ENCODE results near the gene PRKG1.

The PRKG1 gene

DNA sequence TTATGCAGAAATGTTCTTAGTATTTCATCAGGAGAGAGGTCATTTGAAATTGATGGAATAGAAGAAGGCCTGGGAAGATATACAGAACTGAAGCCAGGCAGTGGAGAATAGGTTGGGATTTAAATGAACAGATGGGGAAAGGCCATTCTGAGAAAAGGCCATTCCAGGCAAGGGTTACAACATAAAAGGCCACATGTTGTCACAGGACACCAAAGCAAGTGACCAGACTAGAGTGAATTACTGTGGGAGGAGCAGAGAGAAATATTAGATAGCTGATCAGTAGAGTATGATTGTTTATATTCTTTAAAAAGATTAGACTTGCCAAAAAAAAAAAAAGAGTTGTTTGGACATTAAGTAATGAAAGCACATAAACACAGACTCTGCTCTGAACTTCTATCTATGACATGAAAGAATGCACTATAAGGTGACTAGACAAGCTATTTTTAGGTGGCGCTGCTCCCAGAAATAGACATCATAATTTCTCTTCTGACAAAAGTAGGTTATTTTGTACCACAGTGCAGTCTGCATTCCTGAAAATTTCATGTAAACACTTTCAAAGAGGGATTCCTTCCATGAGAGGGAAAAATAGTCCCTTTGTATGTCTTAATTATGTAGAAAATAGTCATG, 1184.6 kb downstream of the PRKG1 start:
- no peak for DNase-seq (ENCODE audit: low read depth in 2 of 2)

DNA sequence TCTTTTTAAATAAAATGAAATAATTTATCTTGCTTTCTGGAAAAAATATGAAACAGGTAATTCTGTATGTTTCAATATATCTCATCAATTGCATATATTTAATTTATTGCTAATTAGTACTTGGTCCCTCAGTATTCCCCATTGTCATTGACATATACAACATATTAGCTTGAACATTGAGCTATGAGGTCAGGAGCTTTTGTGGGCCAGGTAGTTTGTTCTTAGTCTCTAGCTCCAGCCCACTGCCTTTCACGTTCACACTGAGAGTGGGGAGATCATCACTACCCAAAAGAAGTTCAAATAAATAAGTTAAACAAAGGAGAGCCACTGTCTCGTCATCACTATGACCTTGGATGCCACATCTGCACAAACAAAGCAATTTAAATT, 1185.1 kb downstream of the PRKG1 start:
- DNase-seq (ENCODE audit: low read depth in 2 of 2) = no peak

DNA sequence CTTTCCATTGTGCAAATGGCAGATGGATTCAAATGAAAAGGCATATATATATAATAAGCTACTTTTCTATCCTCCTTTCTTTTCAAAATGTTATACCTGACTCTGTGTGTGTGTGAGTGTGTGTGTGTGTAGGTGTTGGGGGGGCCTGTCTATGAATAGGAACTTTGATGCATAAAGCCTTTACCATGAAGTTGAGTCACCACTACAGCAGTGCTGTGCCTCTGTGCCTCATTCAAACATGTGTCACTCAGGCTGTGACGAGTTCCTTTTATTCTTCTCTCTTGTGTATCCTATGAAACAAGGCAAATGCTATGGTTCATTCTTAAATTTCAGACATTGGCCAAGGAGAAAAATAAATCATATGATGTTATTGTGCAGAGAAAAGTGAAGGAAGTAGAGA, 1187.1 kb downstream of the PRKG1 start:
- DNase-seq (ENCODE audit: low read depth in 2 of 2) = no peak

DNA sequence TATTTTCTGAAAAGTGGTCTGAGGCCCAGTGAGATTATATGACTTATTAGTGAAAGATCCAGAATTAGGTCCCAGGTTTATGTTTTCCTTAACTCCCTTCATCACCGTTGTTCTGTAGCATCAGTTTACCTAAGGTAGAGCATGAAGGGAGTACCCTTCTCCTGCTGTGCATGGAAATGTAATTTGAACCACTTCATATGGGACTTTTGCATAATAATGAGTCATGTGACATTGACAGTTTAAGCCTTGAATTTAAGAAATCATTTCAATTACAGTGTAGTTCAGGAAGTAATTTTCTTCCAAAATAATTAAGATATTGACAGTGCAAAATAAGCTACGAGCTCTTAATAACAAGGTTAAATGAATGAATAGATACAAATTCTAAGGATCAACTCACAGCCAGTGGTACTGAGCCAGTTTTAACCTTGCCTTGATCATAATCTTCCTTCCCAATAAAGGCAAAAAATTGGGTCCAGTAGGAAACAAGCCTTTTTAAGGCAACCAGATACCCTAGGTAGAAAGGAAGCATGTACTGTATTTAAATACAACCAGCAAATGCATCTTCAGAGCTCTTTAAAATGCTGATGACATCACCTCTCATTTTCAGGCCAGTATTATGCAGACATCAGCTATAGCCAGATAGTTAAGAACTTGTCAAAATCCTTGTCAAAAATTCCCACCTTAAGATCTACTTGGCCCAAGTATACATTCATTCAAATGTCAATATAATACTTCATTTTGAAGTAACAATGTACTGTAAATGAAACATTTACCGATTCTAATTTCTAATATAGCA, 1191.0 kb downstream of the PRKG1 start:
- DNase-seq (ENCODE audit: low read depth in 2 of 2) = no peak

DNA sequence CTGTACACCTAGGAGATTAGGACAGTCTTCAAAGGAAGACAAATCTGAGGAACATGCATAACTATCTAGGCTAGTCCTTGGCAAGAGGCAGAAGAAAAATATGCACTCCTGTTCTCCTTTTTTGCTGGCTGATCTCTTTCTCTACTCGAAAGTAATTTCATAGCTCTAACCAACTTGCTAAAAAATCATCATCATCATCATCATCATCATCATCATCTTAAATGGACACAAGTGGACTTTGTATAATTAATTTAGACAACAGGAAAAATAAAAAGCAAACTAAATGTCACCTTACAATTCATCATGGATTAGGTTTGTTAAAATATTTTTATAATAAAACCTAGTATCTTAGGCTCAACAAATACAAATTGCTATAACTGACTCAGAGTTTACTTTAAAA, 1192.6 kb downstream of the PRKG1 start:
- no peak for DNase-seq (ENCODE audit: low read depth in 2 of 2)

DNA sequence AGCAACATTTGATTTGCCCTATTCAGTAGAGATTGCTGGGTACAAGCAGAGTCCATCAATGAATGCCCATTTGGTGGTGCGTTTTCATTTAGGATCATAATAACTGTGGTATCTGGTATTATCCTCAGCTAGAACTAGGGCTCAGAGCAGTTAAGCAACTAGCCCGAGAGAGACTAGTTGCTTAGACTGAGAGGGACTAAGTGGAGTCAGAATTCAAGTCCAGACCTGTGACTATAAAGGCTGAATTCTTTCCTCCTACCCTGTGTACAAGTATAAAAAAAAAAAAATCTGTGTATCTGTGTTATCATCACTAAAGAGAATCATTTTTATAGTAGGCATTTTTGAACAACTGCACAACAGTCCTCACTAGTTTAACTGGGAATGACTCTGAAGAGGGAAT, 1194.5 kb downstream of the PRKG1 start:
- no peak for DNase-seq (ENCODE audit: low read depth in 2 of 2)

DNA sequence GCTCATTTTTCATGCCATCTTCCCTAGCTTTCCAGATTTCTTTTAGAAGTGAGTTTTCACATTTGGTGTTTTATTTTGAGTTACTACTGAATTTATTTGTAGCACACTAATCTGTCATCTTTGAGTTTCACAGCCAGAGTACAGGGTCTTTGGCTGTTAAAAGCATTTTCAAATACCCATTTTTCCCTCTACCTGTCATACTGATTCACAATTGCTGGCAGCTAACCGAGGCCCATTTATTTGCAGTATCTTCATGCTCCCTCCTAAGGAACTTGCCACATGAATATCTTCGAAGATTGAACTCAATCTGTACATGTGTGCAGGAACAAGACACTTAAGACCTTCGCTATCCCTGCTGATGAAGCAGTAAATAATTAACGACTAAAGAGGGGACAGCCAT, 1194.9 kb downstream of the PRKG1 start:
- DNase-seq (ENCODE audit: low read depth in 2 of 2) = no peak

DNA sequence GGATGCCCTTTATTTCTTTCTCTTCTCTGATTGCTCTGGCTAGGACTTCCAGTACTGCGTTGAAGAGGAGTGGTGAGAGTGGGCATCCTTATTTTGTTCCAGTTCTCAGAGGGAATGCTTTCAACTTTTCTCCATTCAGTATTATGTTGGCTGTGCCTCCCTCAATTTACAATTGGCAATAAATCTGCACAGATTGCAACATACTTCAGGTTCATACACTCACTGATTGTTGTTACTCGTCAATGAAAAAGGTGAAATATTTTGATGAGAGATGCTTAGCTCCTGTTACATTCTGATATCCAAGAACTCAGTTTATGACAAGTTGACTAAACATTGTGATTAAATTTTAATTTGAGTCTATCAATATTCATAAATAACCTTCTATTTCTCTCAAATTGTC, 1201.9 kb downstream of the PRKG1 start:
- no peak for DNase-seq (ENCODE audit: low read depth in 2 of 2)

DNA sequence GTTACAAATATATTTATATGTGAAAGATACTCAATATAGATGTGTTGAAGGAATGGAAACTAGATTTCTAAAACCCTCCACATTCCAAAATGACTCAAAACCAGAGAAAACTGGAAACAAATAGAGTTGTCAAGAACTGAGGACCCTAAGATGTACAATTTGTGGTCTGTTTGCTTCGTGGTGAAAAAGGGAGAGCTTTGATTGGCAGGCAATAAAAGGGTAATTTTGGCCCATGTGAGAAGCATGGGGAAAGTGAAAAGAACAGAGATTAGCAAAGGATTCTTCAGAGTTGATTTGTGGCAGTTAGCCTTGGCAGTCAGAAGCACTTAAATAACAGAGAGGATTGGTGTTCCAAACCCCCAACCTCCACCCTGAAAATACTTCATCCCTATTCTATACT, 1202.7 kb downstream of the PRKG1 start:
- DNase-seq (ENCODE audit: low read depth in 2 of 2) = no peak

DNA sequence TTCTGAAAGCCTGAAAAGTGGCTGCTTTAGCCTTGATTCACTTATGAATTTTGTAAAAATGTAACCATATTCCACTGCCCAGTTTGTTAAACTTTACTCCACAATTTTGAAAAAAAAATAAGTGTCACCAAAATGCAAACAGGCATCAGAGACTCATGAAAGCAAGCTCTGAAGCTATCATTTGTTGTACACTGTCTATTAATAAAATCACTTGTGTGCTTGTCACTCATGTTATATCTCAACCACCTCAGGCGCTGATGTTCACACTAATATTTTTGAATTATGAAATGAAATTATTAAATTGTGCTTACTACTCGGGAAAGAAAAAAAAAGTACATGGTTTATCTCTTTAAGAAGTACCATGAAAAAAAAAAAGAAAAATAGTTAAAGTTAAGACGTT, 1205.3 kb downstream of the PRKG1 start:
- DNase-seq (ENCODE audit: low read depth in 2 of 2) = no peak

DNA sequence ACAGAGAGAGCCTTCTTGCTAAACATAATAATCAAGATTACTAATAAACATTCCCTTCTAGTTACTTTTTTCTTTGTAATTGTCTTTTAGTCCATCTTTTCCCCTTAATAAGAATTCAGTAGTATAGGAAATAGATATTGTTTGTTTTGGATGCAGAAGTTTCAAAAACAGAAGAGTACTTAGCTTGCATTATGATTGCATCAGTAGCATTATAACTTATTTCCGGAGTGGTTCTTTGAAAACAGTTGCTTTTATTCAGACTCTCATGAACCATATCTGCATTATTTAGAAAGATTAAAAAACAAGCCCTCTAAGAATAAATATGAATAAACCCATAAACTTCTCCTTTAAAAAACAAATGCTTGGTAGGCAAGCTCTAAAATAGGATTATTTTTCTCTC, 1205.8 kb downstream of the PRKG1 start:
- DNase-seq (ENCODE audit: low read depth in 2 of 2) = no peak

DNA sequence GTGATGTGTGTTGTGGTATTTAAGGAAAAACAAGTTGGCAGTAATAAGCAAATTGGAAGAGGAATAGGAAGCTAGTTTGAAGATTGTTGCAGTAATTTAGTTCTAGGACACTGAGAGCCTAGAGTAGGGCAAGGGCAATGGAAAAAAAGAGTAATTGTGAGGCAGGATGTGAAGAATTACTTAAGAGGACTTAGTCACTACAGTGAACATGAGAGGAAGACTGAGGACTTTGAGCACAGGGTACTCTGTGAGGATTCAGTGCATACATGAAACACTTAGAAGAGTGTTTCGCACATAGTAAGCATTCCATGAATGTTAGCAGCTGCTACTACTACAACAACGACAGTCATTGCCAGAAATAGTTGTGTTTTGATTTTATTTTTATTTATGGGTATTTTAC, 1208.9 kb downstream of the PRKG1 start:
- no peak for DNase-seq (ENCODE audit: low read depth in 2 of 2)

DNA sequence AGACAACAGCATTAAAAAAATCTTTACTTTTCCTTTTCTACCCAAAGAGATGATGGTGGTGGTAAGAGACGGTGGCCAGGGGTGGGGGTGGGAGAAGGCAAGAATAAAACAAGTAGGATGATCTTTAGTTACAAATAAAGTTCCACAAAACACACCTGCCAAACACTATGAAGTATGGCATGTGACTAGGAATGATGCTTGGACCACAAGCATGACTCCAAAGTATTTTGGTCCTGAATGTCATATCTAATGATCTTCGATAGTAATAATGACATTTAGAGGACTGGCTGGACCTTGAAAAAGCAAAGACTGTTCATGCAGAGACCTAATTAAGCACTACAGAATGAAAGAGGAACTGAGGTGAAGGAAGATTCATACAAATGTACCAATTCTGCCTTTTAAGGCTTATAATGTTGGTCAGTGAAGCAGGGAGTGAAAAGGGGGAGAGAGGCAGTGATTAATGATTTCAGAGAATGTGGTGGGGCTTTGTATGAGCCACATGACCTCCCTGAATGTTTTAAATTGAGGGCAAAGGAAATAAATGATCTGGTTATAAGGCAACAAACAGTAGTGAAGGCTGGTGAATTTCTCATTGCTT, 1210.2 kb downstream of the PRKG1 start:
- DNase-seq (ENCODE audit: low read depth in 2 of 2) = no peak

DNA sequence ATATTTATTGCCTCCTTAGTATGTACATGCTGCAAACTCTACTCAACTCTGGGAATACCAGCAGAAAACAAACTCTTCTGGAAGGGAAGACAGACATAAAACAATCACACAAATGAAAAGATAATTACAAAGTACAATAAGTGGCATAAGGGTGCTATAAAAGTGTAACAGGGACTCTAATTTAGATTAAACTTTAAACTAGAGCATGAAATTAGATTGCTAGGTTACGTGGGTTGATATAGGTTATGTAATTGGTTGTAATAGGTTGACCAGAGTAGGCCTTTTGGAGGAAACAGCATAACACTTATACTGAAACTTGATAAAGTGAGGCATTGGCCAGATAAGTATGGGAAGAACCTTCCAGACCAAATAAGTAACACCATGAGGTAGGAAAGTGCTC, 1213.6 kb downstream of the PRKG1 start:
- DNase-seq (ENCODE audit: low read depth in 2 of 2) = no peak

DNA sequence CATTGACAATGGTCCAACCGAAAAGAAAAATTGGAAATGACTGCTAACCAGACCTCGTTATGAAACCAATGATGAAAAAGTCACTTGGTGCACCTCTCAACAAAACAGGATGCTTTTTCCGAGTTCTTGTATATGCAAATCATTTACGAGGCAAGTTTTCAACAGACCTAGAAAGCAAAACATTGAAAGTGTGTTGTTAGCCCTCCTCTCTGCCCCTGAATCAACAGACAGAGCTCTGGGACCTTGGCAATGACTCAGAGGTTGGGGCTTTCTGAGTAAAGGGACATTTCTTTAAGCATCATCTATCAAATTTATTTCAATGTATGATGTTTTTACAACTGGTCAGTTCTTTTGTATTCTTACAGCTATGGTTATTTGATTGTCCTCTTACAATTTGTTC, 1223.5 kb downstream of the PRKG1 start:
- DNase-seq (ENCODE audit: low read depth in 2 of 2) = no peak

DNA sequence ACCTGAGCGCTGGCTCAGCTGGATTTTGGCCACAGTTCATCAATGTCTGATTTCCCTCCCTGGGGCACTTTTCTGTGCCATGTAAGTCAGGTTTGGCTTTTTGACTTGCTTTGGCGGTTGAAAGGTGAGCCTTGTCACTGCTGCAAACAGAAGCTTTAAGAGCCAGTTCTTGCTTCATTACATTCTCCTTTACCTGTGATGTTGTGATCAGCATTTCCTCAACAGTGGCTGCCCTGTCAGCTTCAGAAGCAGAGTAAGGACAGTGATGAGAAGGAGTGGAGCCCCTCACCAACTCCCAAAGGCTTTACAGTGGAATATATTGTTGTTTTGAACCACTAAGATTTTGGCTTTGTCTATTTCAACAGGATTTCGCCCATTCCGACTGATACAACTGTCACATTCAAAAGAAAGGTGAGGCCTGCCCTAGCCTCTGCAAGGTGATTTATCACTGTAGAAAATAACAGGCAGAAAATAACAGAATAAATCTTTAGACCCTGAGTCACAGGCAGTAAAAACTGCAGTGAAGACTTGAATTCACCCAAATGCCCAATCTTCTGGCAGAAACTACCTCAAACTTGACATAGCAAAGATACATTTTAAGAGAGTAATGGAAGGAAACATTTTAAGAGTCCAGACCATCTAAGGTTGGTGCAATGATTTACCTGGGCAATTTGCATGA, 1226.5 kb downstream of the PRKG1 start:
- no peak for DNase-seq (ENCODE audit: low read depth in 2 of 2)

DNA sequence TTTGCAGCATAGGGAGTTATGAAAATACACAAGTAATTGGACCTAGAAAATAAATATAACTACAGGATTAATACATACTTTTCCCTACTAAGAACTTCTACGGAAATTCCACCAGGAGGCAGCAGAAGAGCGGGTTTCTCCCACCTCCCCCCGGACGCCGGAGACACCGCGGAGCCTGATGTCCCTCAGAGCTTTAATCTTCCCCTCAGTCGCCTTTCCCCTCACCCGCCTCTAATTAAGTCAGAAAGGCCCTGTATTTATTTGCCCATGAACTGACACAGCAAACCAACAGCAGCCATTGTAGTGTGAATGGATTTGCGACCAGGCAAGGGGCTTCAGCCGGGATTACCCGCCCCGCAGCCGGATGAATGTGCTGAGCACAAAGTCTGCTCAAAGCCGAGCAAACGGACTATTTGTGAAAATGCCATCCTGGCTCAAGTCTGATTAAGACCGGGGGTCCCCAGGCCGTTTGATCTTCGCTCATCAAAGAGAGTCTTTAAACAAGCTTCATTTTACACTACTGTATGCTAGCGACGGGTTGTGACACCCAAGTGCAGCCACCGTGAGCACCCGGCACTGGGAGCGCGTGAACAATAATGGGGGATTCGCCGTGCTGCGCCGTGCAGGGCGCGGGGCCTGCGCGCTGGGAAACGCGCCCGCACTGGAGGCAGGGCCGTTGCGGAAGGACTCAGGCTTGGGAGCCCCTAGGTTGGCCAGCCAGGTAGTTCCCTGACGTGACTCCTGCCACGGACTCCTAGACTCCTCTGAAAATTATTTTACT, 1234.2 kb downstream of the PRKG1 start:
- no peak for DNase-seq (ENCODE audit: low read depth in 2 of 2)

DNA sequence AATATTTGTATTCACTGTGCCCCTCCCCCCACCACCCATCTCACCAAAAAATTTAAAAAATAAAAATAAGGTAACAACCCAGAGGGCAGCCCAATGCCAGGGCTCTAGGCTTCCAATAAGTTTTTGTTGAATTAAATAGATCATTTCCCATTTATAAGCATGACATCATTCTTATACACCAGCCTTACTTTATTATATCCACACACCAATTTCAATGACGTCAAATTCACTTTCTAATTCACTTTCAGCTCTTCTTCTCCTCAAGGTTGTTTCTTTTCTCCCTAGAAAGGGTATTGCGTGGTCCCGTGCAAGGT, 1238.6 kb downstream of the PRKG1 start:
- DNase-seq (ENCODE audit: low read depth in 2 of 2) = no peak

DNA sequence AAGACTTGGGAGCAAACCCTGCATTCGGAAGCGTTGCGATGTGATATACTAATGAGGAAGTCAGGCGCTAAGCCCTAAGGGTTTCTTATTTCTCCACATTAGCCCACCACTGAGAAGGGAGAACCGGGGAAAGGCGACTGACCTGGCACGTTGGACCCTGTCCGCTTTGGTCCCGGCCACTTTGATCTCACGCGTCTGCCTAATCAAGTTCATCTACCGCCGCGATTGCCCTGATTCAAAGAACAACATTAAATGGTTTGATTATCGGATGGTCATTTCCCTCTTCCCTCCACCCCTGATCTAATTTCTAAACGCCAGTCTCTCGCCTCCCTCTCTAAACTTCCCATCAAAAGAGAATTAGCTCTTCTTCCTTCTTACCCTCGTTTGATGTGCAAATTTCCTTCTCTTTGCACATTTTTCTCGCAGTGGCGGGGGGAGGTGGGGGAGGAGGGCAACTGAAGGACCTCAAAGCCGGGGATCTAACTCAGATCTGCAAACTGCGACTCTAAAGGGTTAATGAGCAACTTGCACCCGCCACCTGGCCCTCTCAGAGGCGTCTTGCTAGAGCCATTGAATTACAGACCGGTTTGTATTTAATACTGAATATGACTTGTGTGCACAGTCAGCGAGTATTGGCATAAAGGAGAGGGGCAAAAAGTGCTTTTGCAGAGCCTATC, 1239.1 kb downstream of the PRKG1 start:
- no peak for DNase-seq (ENCODE audit: low read depth in 2 of 2)

DNA sequence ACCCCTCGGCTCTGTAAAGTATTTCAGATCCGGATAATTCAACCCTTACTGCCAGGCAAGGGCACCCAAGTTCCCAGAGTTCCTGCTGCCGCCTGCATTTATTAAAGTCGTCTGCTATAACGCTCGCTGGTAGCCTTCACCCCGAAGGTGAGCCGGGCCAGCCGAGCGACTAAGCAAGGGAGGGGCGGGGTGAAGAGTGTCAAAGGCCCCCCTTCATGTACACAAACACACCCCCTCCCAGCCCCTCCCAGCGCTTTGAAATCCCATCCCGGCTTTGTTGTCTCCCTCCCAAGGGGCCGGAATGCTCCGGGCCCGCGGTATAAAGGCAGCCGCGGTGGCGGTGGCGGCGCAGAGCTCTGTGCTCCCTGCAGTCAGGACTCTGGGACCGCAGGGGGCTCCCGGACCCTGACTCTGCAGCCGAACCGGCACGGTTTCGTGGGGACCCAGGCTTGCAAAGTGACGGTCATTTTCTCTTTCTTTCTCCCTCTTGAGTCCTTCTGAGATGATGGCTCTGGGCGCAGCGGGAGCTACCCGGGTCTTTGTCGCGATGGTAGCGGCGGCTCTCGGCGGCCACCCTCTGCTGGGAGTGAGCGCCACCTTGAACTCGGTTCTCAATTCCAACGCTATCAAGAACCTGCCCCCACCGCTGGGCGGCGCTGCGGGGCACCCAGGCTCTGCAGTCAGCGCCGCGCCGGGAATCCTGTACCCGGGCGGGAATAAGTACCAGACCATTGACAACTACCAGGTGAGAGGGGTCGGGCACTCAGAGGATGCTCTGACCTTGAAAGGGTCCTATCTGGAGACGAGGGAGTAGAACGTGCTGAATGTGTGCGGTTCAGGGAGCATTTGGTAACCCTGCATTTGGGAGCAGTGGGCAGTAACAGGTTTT, 1239.9 kb downstream of the PRKG1 start, which contains the start of gene DKK1:
Gene DKK1 (plus strand): TSS at position 349 of the 889 bp plus-strand sequence. CDS start 154 bp downstream, at position 503.
- peak in 1 of 2 donors; percentile 13 for DNase-seq (ENCODE audit: low read depth in 2 of 2)

Data from stimulated activated CD4-positive, alpha-beta T cell treated with anti-CD3 and anti-CD28 coated beads, Interleukin-15, amount 100 ng/mL, for 48 hours (primary cell).